Renal pelvis (tissue), 4 donors: ENCODE data around the gene TMEM106C. TPM values are rescaled to one million over a fixed set of nuclear protein-coding genes. Genes with fewer than 3 reads are reported as not detected.
A peak's percentile ranks its signal among the peaks of the same experiment; 100 is the strongest.
"Not testable (repeated sequence)": the region's sequence is repeated elsewhere in the genome, so short reads cannot be mapped to it uniquely, and the experiment has no call there.

Experiments
- DNase-seq: peaks from one replicate; pipeline ENCODE4 v3.0.0-alpha.2; 2013
- polyA plus RNA-seq, 3 donors: library from polyadenylated mRNA; unstranded; fragments of 120-200 nt; gene quantifications; one replicate each; pipeline ENCODE4 v1.2.1, GENCODE V29; 2013; ENCODE audit not compliant: insufficient read length in 3 of 3

TMEM106C gene
- polyA plus RNA-seq, 3 donors: 128 to 132 (median 132) TPM

DNA sequence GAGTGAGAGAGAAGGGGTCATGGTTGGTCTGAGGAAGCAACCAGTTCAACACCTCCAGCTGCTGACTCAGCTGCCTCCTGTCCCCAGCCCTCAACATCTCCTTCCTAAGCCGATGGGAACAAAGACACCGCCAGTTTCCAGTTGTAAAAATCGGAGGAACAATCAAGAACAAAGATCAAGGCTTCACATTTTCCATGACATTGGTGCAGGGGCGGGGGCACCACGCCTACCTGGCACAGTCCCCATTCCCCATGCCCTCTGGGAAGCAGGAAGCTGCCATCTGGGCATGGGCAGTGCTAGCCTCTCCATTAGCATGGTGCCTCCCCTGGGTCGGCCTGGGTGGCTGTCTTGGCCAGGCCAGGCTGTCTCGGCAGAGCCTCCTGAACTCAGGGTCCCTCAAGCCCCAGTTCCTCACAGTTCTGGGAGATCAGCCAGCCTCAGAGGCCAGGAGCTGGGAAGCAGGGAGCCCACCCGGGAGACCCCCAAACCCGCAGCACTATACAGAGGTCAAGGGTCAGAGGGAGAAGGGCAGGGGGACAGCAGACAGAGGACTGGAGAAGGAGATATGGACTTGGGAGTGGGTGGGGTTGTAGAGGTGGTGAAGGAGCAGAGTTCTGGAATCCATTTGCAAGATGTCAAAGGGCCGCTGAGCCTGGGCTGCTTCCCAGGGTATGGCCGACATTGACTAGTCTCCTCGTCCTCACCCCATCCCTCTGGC lies 19.6 kb upstream of the TMEM106C start:
- DNase-seq: no peak

DNA sequence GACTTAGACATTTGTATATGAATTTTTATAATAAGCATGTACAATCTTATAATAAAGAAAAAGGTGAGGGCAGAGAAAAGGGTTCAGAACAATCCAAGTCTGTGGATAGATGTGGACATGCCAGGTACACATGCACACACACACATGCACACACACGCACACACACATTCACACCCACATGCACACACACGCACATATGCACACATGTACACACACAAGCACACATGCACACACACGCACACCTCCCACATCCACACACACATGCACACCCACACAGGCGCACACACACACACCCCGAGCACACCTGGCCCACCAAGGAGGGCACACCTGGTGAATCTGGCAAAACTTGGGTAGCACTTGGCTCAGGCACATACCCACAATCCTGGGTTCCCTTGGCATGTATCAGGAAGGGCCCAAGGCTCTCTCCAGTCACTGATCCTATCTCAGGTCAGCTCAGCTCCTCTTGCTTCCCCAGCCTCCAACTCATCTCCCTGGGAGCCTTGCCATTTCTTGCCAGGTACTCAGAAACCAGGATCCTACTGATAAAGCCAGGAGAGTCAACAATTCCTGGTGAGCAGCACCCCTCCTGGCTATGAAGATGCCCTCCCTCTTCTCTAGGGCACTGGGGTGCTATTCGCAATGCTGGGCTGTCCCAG lies 18.6 kb upstream of the TMEM106C start:
- no peak for DNase-seq

DNA sequence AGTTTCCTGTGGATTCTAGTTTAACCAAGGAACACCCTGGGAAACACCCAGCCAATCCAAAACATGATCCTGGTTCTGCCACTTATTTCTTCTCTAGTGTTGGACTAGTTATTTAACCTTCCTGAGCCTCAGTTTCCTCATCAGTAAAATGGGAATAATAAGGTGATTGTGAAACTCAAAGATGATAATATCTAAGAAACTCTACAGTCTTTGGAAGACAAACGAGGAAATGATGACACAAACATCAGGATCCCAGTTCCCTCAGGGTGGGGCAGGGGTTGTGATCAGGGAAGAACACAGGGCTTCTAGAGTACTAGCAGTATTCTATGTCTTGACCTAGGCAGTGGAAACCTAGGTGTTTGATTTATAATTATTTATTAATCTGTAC lies 18.1 kb upstream of the TMEM106C start:
- no peak for DNase-seq

DNA sequence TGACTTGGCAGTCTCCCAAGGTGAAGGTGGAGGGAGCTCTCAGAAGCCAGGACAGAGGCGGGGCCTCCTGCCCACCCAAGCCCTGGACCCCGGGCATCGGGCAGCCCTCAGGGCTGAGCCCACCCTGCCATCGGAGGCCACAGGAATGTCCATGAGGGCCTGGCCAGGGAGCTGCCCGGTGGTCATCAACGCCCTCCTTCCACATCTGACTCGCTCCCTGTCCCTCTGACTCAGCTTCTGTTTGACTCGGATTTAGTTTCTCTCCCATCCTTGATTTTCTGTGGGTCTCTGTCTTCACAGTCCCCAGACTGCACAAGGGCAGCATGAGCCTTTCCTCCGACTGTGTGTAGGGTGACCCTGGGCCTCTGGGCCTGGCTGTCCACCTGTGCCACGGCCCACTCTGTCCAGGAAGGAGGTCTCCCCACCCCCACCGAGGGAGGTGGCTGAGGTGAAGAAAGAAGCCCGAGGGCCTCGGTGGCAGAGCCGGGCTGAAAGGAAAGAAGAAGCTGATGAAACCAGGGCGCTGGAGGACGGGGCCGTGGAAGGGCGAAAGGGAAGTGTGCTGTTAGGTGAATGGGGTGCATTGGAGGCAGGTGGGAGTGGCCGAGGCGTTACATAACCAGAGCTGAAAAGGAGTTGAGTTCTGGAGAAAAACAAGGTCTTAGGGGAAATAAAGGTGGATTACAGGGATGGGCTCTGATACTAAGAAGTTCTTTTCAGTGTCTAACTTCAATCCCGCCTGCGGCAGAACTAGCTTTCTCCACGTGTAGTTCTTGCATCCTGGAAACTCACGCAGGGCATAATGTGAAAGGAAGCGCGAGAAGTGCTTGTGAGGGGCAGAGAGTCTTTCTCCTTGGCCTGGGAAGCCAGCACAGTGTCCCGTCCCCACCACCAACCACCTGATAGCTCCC lies 16.7 kb upstream of the TMEM106C start:
- no peak for DNase-seq

DNA sequence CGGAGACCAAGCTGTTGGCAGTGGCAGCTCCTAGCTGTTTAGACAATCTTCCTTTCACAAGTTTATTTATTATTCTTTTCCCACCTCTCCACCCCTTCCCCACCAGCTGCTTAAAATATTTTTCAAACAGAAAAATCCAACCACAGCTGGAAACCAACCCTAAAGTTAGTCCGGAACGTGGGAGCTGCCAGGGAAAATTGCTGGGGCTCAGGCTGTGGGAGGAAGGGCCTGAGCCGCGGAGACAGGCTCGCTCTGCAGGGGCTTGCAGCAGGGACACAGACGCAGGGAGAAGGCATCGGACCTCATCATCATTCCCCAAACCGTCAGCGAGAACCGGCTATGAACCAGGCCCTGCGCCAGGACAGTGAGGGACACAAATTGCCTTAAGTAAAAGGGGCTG lies 16.1 kb upstream of the TMEM106C start:
- DNase-seq: peak; percentile 58

DNA sequence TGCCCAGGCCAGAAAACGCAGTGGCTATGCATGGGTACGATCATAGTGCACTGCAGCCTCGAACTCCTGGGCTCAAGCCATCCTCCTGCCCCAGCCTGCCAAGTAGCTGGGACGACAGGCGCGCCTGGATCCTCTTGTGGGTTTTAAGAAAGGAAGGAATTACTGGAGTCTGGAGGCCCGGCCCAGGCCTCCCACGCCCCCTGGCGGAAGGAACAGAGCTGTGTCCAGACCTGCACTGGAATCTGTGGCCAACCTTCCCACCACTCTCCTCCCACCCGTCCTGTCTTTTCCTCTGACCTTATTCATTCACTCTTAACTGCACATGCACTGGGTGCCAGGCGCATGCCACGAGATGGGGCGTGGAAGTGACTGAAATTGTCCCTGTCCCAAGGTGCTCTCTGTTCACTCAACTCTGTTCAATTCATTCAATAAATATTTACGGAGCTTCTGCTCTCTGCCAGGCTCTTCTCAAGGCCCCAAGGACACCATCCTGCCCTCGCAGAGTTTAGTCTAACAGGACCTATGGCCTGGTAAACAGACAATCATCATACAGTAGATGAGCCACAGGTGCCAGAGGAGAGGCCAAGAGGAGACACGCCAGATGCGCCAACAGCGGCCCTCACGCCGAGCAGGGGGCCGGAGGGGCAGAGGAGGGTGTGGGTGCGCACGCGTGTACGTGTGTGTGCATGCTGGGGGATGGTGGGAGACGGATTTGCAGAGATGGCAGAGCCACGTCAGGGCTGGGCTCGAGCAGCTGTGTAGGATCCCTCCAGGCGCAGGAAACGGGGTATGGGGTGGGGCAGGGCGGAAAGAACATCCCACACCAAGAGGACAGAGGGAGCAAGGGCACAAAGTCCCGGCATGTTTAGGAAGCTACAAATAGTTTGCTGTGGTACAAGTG lies 13.7 kb upstream of the TMEM106C start:
- peak; percentile 71 for DNase-seq

DNA sequence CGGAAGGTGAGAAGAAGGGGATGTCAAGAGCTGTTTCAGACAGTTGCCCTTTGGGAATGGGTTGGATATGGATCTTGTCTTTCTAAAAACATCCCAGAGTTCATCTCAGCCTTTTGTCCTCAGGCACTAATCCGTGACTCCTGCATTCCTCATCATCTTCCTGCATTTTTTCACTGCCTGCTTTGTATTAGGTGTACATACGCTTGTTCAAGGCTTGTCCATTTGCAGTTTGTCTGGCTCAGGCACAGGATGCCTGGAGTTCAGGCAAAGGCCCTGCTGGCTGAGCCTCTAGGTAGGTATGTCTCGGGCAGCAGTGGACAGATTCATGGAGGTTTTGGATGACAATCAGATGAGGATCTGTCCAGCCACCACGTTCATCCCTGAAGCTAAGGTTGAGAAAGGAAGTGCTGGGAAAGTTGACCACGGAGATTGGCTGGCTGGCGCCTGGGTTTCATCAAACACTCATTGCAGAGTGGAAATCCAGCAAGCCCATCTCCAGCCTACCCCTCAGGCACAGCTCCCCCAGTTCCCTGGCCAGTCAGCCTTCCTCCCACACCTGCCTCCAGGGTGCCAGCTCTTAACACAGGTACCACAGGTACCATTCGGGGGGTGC lies 12.4 kb upstream of the TMEM106C start:
- no peak for DNase-seq

DNA sequence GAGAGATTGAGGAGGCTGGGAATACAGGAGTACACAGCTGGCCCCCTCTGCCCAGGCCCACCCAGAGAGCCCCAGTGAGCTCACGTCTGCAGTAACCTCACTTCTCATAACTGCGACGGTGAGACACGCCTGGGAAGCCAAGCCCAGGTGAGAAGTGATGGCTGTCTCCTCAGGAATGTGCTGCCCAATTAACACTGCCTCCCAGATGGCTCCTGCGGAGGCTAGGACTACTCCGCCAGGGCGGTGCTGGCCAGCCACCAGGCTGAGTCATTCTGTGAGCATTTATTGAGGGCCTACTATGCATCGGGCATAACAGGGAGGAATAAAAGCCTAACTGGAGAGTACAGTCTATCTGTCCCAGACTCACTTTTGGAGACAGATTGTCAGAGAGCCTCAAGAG lies 9.3 kb upstream of the TMEM106C start:
- no peak for DNase-seq

DNA sequence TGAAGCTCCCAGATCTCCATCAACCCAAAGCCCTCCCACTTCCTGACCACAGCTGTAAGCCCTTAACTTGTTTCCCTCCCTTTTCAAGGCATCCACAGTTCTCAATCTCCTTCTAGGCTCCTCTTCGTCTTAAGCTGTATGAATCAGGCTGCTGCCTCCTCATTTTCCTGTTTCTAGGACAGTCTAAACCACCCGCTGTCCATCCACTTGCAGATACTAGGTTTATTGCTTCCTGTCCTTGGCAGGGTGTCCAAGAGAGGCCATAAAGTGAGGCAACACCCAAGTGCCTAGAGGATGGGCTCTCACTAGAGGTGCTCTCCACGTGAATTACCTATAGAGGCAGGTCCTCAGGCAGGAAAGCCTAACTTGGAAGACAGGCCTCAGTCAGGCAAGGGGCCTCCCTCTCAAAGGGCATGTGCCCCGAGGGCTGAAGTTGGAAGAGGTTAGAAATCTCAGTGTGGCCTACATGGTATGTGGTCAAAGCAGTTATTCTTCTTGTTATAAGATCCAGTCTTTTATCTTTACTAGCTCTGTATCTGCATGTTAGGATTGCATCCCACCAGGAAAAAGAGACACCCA lies 8.8 kb upstream of the TMEM106C start:
- DNase-seq: no peak

DNA sequence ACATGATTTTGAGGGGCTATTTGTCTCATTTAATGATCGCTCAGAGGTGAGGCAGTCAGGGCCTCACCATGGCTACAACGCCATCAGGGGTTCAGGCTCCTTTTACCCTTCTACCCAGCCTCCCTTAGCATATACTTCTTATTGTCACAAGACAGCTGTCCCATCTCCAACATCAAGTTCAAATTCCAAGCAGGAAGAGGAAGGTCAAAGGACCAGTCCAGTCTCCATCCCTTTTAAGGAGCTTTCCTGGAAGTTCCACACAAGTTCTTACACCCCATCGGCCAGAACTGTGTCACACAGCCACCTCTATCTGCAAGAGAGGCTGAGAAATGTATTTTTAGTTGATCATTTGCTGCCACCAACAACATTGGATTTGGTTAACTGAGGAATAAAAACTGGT lies 8.3 kb upstream of the TMEM106C start:
- no peak for DNase-seq

DNA sequence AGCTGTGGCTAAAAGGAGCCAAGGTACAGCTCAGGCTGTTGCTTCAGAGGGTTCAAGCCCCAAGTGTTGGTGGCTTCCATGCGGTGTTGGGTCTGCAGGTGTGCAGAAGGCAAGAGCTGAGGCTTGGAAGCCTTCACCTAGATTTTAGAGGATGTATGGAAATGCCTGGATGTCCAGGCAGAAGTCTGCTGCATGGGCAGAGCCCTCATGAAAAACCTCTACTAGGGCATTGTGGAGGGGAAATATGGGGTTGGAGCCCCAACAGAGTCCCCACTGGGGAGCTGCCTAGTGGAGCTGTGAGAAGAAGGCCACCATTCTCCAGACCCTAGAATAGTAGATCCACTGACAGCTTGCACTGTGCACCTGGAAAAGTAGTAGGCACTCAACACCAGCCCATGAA lies 5.7 kb upstream of the TMEM106C start:
- not testable (repeated sequence) for DNase-seq

DNA sequence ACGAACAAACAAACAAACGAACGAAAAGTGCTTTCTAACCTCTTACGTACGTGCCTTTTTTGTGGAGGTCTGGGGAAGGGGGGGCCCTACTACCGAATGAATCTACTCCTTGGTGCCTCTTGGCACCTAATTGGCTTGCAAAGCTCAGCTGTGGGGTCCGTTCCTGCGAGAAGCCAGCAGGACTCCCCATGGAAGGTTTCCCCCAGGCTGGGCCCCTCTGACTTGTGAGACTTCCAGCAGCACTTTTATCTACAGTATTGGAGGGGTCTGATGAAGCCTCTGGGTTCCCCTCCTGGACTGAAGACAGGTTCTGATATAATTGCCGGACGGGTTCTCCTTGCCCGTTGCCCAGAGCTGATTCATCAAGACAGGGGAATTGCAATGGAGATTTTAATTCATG lies 1.2 kb upstream of the TMEM106C start:
- DNase-seq: no peak

DNA sequence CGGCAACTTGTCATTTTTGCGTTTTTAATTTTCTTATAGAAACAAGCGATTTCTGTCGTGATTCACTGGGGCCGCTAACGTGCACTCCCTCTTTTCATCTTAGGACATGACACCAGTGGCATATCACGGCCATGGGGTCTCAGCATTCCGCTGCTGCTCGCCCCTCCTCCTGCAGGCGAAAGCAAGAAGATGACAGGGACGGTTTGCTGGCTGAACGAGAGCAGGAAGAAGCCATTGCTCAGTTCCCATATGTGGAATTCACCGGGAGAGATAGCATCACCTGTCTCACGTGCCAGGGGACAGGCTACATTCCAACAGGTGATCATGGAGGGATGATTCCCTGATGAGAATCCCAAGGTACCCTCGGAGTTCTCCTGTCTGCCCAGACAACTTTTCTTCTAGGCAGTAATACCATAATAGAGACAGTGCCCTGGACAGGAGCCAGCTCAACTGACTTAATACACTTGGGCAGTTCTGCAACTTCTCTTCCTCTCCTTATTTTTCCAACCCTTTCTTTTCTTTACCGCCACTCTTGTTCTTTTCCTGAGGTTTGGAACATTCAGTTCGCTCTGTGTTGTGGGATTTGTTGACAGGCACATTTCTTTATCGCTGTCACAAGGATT lies 821 bp downstream of the TMEM106C start:
- DNase-seq: no peak

DNA sequence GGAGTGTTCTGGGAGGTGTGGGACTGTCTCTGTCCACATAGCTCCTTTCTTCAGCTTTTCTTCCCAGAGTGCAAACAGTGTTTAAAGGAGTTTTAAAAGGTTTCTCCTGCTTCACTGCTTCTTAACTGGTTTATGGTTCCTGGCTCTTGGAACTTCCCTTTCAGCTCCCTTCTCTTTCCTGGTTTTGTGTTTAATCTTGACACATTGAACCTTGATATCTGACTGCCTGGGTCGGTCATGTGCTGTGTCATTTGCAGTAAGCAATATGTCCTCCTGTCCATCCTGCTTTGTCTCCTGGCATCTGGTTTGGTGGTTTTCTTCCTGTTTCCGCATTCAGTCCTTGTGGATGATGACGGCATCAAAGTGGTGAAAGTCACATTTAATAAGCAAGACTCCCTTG lies 2.2 kb downstream of the TMEM106C start:
- DNase-seq: no peak

DNA sequence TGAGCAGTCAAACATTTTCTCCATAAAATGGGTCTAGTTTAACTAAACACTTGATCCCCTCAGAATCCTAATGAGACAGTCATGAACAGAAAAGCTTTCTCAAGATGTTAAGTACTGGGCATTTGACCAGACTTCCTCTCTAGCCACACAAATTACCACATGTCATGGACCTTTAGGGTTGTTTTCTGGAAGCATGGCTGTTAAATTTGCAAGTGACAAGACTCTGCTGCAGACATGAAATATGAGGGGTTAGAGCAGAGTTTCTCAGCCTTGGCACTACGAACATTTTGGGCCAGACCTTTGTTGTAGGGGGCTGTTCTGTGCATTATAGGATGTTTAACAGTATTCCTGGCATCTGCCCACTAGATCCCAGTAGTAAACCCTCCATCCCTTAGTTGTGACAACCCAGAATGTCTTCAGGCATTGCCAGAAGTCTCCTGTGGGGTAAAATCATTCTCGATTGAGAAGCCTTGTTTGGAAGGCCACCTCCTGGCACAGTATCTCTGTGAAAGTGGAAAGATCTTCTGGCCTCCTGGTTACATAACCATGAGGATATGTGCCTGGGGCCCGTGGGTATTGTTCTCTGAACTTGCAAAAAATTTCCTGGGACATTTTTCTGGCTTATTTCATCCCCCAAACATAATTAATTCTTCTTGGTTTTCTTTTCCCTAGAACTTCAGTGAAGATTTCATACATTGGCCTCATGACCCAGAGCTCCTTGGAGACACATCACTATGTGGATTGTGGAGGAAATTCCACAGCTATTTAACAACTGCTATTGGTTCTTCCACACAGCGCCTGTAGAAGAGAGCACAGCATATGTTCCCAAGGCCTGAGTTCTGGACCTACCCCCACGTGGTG lies 4.3 kb downstream of the TMEM106C start:
- no peak for DNase-seq

DNA sequence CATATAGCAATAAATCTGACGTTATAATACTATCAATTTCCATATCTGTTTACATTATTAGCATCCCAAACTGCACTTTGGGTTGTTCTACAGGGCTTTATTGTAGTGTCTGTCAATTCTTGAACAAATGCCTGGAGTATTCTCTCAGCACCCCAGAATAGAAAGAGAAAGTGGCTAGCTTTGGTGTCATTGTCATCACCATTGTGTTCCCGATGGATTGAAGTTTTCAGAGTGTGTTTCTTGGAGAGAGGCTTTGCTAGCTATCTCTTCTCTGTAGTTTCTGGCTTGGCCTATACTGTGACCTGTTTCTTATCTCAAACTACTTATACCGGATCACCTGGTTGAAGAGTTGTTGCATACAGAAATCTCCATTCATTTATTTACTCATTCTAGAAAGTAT lies 6.4 kb downstream of the TMEM106C start:
- no peak for DNase-seq

DNA sequence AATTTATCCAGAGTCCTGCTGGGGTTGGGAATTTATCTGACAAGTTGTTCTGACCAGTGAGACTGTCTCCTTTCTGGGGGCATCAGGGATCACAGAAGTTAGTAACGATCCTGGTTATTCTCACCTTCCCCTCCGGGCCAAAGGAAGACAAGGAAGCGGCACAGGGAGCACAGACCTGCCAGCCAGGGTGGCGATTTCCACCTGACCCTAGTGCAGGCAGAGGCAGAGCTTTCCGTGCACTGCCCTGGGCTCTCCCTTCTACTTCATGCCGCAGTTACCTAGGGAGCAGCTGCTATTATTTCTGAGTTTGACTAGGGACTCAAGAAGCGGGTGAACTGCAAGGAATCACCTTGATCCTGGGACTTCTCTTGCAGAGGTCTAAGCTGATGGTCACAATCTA lies 7.4 kb downstream of the TMEM106C start:
- no peak for DNase-seq

DNA sequence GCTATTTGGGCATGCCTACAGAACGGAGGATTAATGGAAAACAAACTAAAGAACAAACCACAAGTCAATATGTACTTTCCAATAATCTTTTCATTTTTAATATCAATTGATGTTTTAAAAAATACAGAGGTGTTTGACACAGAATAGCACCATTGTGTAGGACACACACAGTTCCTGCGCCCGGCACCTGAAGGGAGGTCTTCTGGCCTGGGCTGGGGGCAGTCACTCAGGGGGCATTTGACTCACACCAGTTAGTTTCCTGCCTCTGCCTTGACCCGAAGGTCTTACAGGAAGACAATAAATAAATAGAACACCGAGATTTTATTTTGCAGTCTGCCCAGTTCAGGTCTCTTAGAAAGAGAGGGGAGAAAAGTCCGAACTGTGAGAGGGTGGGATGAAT lies 9.5 kb downstream of the TMEM106C start:
- DNase-seq: no peak

DNA sequence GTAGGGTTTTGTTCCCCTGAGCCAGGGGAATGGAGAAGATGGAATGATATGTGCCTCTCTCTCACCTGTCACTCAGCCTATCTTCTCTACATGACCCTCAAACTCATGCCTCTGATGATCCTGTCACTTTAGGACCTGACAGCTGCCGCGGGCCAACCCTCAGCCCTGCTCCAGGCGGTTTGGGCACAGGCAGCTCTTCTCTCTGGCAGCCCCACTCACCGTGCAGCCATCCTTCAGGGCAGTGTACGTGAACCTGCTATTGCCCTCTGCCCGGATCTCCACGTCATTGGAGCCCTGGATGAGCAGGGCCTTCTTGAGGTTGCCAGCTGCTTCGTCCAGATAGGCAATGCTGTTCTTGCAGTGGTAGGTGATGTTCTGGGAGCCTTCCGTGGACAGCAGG lies 10.5 kb downstream of the TMEM106C start:
- no peak for DNase-seq
